ENCODE results near the gene CHST3.

The CHST3 gene

GRCh38 chr10:71946700-71947099 lies 17.5 kb upstream of the CHST3 start:
- FAIRE-seq = no peak
- TF ChIP-seq TAF1 (IDR thresholded peaks at IDR 0.05; ENCODE audit: low read depth, low read length) (no peak), POLR2AphosphoS5 (IDR thresholded peaks at IDR 0.05; ENCODE audit: low read depth, low read length) (no peak), POLR2A (IDR thresholded peaks at IDR 0.05; ENCODE audit: low read depth, low read length) (no peak), POU2F2 (IDR thresholded peaks at IDR 0.05; ENCODE audit: low read depth, low read length) (no peak), SPI1 (IDR thresholded peaks at IDR 0.05; ENCODE audit: low read depth, low read length) (no peak), PAX5 (IDR thresholded peaks at IDR 0.05; ENCODE audit: insufficient read depth, low read length, severe bottlenecking) (no peak)
- DNase-seq (ENCODE audit: insufficient read length, low spot score) = no peak

- no peak for FAIRE-seq
- DNase-seq (ENCODE audit: insufficient read length, low spot score) = no peak
- TF ChIP-seq POLR2AphosphoS5 (IDR thresholded peaks at IDR 0.05; ENCODE audit: low read depth, low read length) (no peak), POU2F2 (IDR thresholded peaks at IDR 0.05; ENCODE audit: low read depth, low read length) (no peak), TAF1 (IDR thresholded peaks at IDR 0.05; ENCODE audit: low read depth, low read length) (no peak), PAX5 (IDR thresholded peaks at IDR 0.05; ENCODE audit: insufficient read depth, low read length, severe bottlenecking) (no peak), POLR2A (IDR thresholded peaks at IDR 0.05; ENCODE audit: low read depth, low read length) (no peak), SPI1 (IDR thresholded peaks at IDR 0.05; ENCODE audit: low read depth, low read length) (no peak)
These were observed 15.6 kb upstream of the CHST3 start for GRCh38 chr10:71948496-71949067.

GRCh38 chr10:71950683-71951082 lies 13.5 kb upstream of the CHST3 start:
- DNase-seq (ENCODE audit: insufficient read length, low spot score) (no peak), FAIRE-seq (no peak)
- TF ChIP-seq SPI1 (IDR thresholded peaks at IDR 0.05; ENCODE audit: low read depth, low read length) = no peak
- TF ChIP-seq TAF1 (IDR thresholded peaks at IDR 0.05; ENCODE audit: low read depth, low read length) = no peak
- TF ChIP-seq POU2F2 (IDR thresholded peaks at IDR 0.05; ENCODE audit: low read depth, low read length) = no peak
- TF ChIP-seq POLR2AphosphoS5 (IDR thresholded peaks at IDR 0.05; ENCODE audit: low read depth, low read length) = no peak
- TF ChIP-seq POLR2A (IDR thresholded peaks at IDR 0.05; ENCODE audit: low read depth, low read length) = no peak
- no peak for TF ChIP-seq PAX5 (IDR thresholded peaks at IDR 0.05; ENCODE audit: insufficient read depth, low read length, severe bottlenecking)

GRCh38 chr10:71952745-71953144 lies 11.4 kb upstream of the CHST3 start:
- DNase-seq (ENCODE audit: insufficient read length, low spot score) (no peak), FAIRE-seq (no peak)
- TF ChIP-seq SPI1 (IDR thresholded peaks at IDR 0.05; ENCODE audit: low read depth, low read length) (no peak), POLR2AphosphoS5 (IDR thresholded peaks at IDR 0.05; ENCODE audit: low read depth, low read length) (no peak), POLR2A (IDR thresholded peaks at IDR 0.05; ENCODE audit: low read depth, low read length) (no peak), POU2F2 (IDR thresholded peaks at IDR 0.05; ENCODE audit: low read depth, low read length) (no peak), PAX5 (IDR thresholded peaks at IDR 0.05; ENCODE audit: insufficient read depth, low read length, severe bottlenecking) (no peak), TAF1 (IDR thresholded peaks at IDR 0.05; ENCODE audit: low read depth, low read length) (no peak)

- FAIRE-seq (no peak), DNase-seq (ENCODE audit: insufficient read length, low spot score) (no peak)
- TF ChIP-seq PAX5 (IDR thresholded peaks at IDR 0.05; ENCODE audit: insufficient read depth, low read length, severe bottlenecking) (no peak), POLR2A (IDR thresholded peaks at IDR 0.05; ENCODE audit: low read depth, low read length) (no peak), TAF1 (IDR thresholded peaks at IDR 0.05; ENCODE audit: low read depth, low read length) (no peak), POU2F2 (IDR thresholded peaks at IDR 0.05; ENCODE audit: low read depth, low read length) (no peak), POLR2AphosphoS5 (IDR thresholded peaks at IDR 0.05; ENCODE audit: low read depth, low read length) (no peak), SPI1 (IDR thresholded peaks at IDR 0.05; ENCODE audit: low read depth, low read length) (no peak)
These were observed 6.5 kb upstream of the CHST3 start for GRCh38 chr10:71957546-71958275.

GRCh38 chr10:71959526-71959925 lies 4.7 kb upstream of the CHST3 start:
- TF ChIP-seq POLR2AphosphoS5 (IDR thresholded peaks at IDR 0.05; ENCODE audit: low read depth, low read length) (no peak), SPI1 (IDR thresholded peaks at IDR 0.05; ENCODE audit: low read depth, low read length) (no peak), POU2F2 (IDR thresholded peaks at IDR 0.05; ENCODE audit: low read depth, low read length) (no peak), POLR2A (IDR thresholded peaks at IDR 0.05; ENCODE audit: low read depth, low read length) (no peak), TAF1 (IDR thresholded peaks at IDR 0.05; ENCODE audit: low read depth, low read length) (no peak), PAX5 (IDR thresholded peaks at IDR 0.05; ENCODE audit: insufficient read depth, low read length, severe bottlenecking) (no peak)
- FAIRE-seq = no peak
- DNase-seq (ENCODE audit: insufficient read length, low spot score) = no peak

- no peak for TF ChIP-seq POU2F2 (IDR thresholded peaks at IDR 0.05; ENCODE audit: low read depth, low read length)
- no peak for TF ChIP-seq POLR2AphosphoS5 (IDR thresholded peaks at IDR 0.05; ENCODE audit: low read depth, low read length)
- no peak for DNase-seq (ENCODE audit: insufficient read length, low spot score)
- no peak for FAIRE-seq
These were observed 2.4 kb upstream of the CHST3 start for GRCh38 chr10:71961831-71962230.

GRCh38 chr10:71962901-71963300 lies 1.3 kb upstream of the CHST3 start:
- FAIRE-seq (no peak), DNase-seq (ENCODE audit: insufficient read length, low spot score) (no peak)
- no peak for TF ChIP-seq PAX5 (IDR thresholded peaks at IDR 0.05; ENCODE audit: insufficient read depth, low read length, severe bottlenecking)
- no peak for TF ChIP-seq POU2F2 (IDR thresholded peaks at IDR 0.05; ENCODE audit: low read depth, low read length)
- no peak for TF ChIP-seq POLR2AphosphoS5 (IDR thresholded peaks at IDR 0.05; ENCODE audit: low read depth, low read length)
- no peak for TF ChIP-seq TAF1 (IDR thresholded peaks at IDR 0.05; ENCODE audit: low read depth, low read length)
- TF ChIP-seq SPI1 (IDR thresholded peaks at IDR 0.05; ENCODE audit: low read depth, low read length) = no peak
- no peak for TF ChIP-seq POLR2A (IDR thresholded peaks at IDR 0.05; ENCODE audit: low read depth, low read length)

GRCh38 chr10:71963351-71964097 lies 671 bp upstream of the CHST3 start:
- TF ChIP-seq POU2F2 (IDR thresholded peaks at IDR 0.05; ENCODE audit: low read depth, low read length) (no peak), POLR2AphosphoS5 (IDR thresholded peaks at IDR 0.05; ENCODE audit: low read depth, low read length) (no peak), TAF1 (IDR thresholded peaks at IDR 0.05; ENCODE audit: low read depth, low read length) (no peak), POLR2A (IDR thresholded peaks at IDR 0.05; ENCODE audit: low read depth, low read length) (no peak), PAX5 (IDR thresholded peaks at IDR 0.05; ENCODE audit: insufficient read depth, low read length, severe bottlenecking) (no peak), SPI1 (IDR thresholded peaks at IDR 0.05; ENCODE audit: low read depth, low read length) (no peak)

More at GRCh38 chr10:71963351-71964097, 671 bp upstream of the CHST3 start:
- no peak for DNase-seq (ENCODE audit: insufficient read length, low spot score)
- FAIRE-seq = no peak
